CD4-positive, alpha-beta T cell treated with Interleukin-15 for 4 hours (primary cell): ENCODE data around the gene KCNAB3.

Experiments
- DNase-seq: peaks from one replicate; pipeline ENCODE4 v3.0.0-alpha.2; 2020; ENCODE audit warnings: low spot score

The KCNAB3 gene

GRCh38 chr17:7940743-7941142 is 11.1 kb upstream of the KCNAB3 start:
- DNase-seq, result no peak

GRCh38 chr17:7940034-7940433 is 10.4 kb upstream of the KCNAB3 start:
- no peak for DNase-seq

- no peak for DNase-seq
Observed at GRCh38 chr17:7935859-7936258, 6.2 kb upstream of the KCNAB3 start.

GRCh38 chr17:7932949-7933348 is 3.3 kb upstream of the KCNAB3 start:
- DNase-seq, result peak; percentile 25

GRCh38 chr17:7932483-7932891 is 2.8 kb upstream of the KCNAB3 start:
- DNase-seq, result no peak

GRCh38 chr17:7931709-7932482 is 2.2 kb upstream of the KCNAB3 start, which contains the start of the genes CNTROB and TRAPPC1:
Gene CNTROB, plus strand, starts transcription at chr17:7932206. Its CDS starts 874 bp downstream, at chr17:7933080.
Gene TRAPPC1, minus strand, starts transcription at chr17:7931946. Its CDS starts 117 bp downstream, at chr17:7931829.
- peak; percentile 100 for DNase-seq

- DNase-seq, result no peak
Observed at GRCh38 chr17:7930841-7931631, 1.4 kb upstream of the KCNAB3 start.

- no peak for DNase-seq
Observed at GRCh38 chr17:7927596-7927995, 2.1 kb downstream of the KCNAB3 start.

- peak; percentile 86 for DNase-seq
Observed at GRCh38 chr17:7922845-7923628, 6.6 kb downstream of the KCNAB3 start.

- no peak for DNase-seq
Observed at GRCh38 chr17:7922269-7922844, 7.3 kb downstream of the KCNAB3 start.

- DNase-seq, result no peak
Observed at GRCh38 chr17:7916808-7917207, 12.8 kb downstream of the KCNAB3 start.

GRCh38 chr17:7916385-7916682 is 13.3 kb downstream of the KCNAB3 start:
- DNase-seq, result no peak

- peak; percentile 82 for DNase-seq
Observed at GRCh38 chr17:7915611-7916384, 13.9 kb downstream of the KCNAB3 start, which contains the start of gene RNF227. Gene RNF227, minus strand, starts transcription at chr17:7916289. Its CDS starts 94 bp downstream, at chr17:7916195.

- no peak for DNase-seq
Observed at GRCh38 chr17:7915179-7915610, 14.5 kb downstream of the KCNAB3 start.

GRCh38 chr17:7912927-7913524 is 16.6 kb downstream of the KCNAB3 start:
- peak; percentile 78 for DNase-seq

GRCh38 chr17:7911116-7911515 is 18.5 kb downstream of the KCNAB3 start:
- DNase-seq, result no peak

- no peak for DNase-seq
Observed at GRCh38 chr17:7910711-7911110, 18.9 kb downstream of the KCNAB3 start.

GRCh38 chr17:7910281-7910680 is 19.4 kb downstream of the KCNAB3 start:
- DNase-seq, result no peak

GRCh38 chr17:7909089-7909488 is 20.6 kb downstream of the KCNAB3 start:
- no peak for DNase-seq
